Thymus (tissue), 11 donors: ENCODE data around the gene KPNA1. TPM values are rescaled to one million over a fixed set of nuclear protein-coding genes. Genes with fewer than 3 reads are reported as not detected.
"Not testable (repeated sequence)": the region's sequence is repeated elsewhere in the genome, so short reads cannot be mapped to it uniquely, and the experiment has no call there.

Experiments used
- DNase-seq, 9 donors: peaks; one replicate each; pipeline ENCODE4 v3.0.0-alpha.2; 2013; ENCODE audit warnings: low spot score in 9 of 9, low read depth in 6 of 9, missing footprints in 1 of 9
- H3K27ac ChIP-seq, 2 donors: one replicate each; pipeline ENCODE4 v1.5.1; 2013; ENCODE audit warnings: control low read depth in 1 of 2, low read depth in 1 of 2, low read length in 1 of 2, mild to moderate bottlenecking in 1 of 2, moderate library complexity in 1 of 2
- H3K27me3 ChIP-seq, 2 donors: one replicate each; pipeline ENCODE4 v1.5.1; 2013; ENCODE audit warnings: low read length in 1 of 2; ENCODE audit not compliant: control insufficient read depth in 2 of 2, insufficient read depth in 1 of 2
- H3K36me3 ChIP-seq, 2 donors: one replicate each; pipeline ENCODE4 v1.5.1; 2013; ENCODE audit warnings: low read length in 1 of 2, mild to moderate bottlenecking in 1 of 2, moderate library complexity in 1 of 2; ENCODE audit not compliant: control insufficient read depth in 2 of 2, insufficient read depth in 2 of 2
- H3K4me1 ChIP-seq, 2 donors: one replicate each; pipeline ENCODE4 v1.5.1; 2013; ENCODE audit warnings: low read length in 2 of 2; ENCODE audit not compliant: control insufficient read depth in 2 of 2, insufficient read depth in 2 of 2
- H3K4me3 ChIP-seq, 2 donors: one replicate each; pipeline ENCODE4 v1.5.1; 2013; ENCODE audit warnings: low read length in 2 of 2, control low read depth in 1 of 2, mild to moderate bottlenecking in 1 of 2
- H3K9me3 ChIP-seq, 2 donors: one replicate each; pipeline ENCODE4 v1.5.1; 2013; ENCODE audit warnings: low read length in 1 of 2, mild to moderate bottlenecking in 1 of 2; ENCODE audit not compliant: control insufficient read depth in 2 of 2, insufficient read depth in 1 of 2
- WGBS: extraction: QIAGEN DNeasy Blood & Tissue Kit; methylation state at CpG from one replicate; pipeline ENCODE4 v1.1.7; 2013; 5-methylcytosine and 5-hydroxymethylcytosine counted together
- polyA plus RNA-seq: library from polyadenylated mRNA; stranded (reverse); fragments of 200-250 nt; gene quantifications from one replicate; pipeline ENCODE4 v1.2.3, GENCODE V29; 2013
- total RNA-seq: library from RNA; stranded (reverse); fragments of 120-200 nt; gene quantifications from one replicate; pipeline ENCODE4 v1.2.4, GENCODE V29; 2013
- donor health status: healthy.

Gene KPNA1
- total and polyA plus RNA-seq, 2 donors, result 14.2 to 19.8 TPM

DNA sequence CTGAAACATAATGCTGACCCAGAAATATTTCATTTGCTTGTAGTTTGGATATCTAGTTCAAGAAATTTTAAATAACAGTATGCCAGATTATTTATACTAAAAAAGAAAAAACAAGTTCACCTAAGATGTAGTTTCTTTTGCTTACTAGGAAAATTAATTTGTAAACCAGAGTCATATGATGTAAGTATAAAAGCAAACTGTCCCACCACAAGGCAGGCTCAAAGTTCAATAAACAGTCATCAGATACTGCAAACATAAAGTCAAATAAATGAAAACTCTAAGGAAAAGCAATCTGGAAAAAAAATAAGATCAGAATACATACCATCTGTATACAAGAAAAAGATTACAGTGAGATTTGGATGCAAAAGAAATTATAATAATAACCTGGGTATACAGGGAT is 58.7 kb downstream of the KPNA1 start:
- no peak overlapping the region for H3K27ac ChIP-seq
- no peaks in the 10 kb centered on the region for H3K9me3 ChIP-seq
- H3K4me3 ChIP-seq, result no peak overlapping the region
- no peaks in the 10 kb centered on the region for H3K4me1 ChIP-seq
- no peak for DNase-seq
- H3K27me3 ChIP-seq, result no peaks in the 10 kb centered on the region
- peaks cover 12 to 55% of the 10 kb centered on the region in 2 donors for H3K36me3 ChIP-seq

DNA sequence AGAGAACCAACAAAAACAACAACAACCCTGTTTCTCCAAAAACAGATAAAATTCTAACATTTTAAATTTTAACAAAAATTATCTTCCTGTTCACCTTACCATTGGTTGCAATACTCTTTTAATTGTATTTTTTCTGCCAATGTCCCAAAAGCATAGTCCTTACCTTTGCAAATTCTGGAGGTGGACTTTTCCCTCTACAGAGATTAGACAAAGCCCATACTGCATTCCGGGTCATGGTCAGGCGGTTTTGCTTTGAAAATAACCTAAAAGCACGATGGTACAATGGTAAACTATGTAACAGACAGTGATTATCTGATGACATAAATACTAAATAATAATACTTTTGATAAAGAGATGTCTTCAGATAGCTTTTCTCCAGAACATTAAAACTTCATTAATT is 63.4 kb downstream of the KPNA1 start:
- H3K36me3 ChIP-seq, result peaks cover 9 to 36% of the 10 kb centered on the region in 2 donors
- H3K27me3 ChIP-seq, result no peaks in the 10 kb centered on the region
- DNase-seq, result no peak
- WGBS, result 96% methylated on average over 3 of the region's 3 CpGs
- no peaks in the 10 kb centered on the region for H3K9me3 ChIP-seq
- no peak overlapping the region for H3K4me3 ChIP-seq
- H3K4me1 ChIP-seq, result no peaks in the 10 kb centered on the region
- H3K27ac ChIP-seq, result no peak overlapping the region

- DNase-seq, H3K27me3 ChIP-seq, H3K4me1 ChIP-seq, H3K27ac ChIP-seq, H3K4me3 ChIP-seq, H3K9me3 ChIP-seq: not testable (repeated sequence)
- WGBS, result 99% methylated on average over 6 of the region's 6 CpGs
- peaks cover 26 to 46% of the 10 kb centered on the region in 2 donors for H3K36me3 ChIP-seq
These were observed 66.5 kb downstream of the KPNA1 start for GRCh38 chr3:122448218-122448617.

DNA sequence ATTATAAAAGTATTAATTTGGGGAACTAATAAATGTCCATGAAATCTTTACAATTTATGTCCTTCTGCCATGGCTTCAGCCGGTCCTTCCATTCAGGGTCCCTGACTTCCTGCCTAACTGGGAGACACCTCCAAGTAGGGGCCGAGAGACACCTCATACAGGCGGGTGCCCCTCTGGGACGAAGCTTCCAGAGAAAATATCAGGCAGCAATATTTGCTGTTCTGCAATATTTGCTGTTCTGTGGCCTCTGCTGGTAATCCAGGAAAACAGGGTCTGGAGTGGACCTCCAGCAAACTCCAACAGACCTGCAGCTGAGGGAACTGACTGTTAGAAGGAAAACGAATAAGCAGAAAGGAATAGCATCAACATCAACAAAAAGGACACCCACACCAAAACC is 70.2 kb downstream of the KPNA1 start:
- not testable (repeated sequence) for H3K9me3 ChIP-seq, H3K27ac ChIP-seq, H3K4me1 ChIP-seq, DNase-seq, H3K4me3 ChIP-seq, H3K27me3 ChIP-seq
- H3K36me3 ChIP-seq, result peaks cover 25 to 49% of the 10 kb centered on the region in 2 donors
- WGBS, result 99% methylated on average over 5 of the region's 5 CpGs

GRCh38 chr3:122443762-122444490 is 70.8 kb downstream of the KPNA1 start:
- not testable (repeated sequence) for H3K9me3 ChIP-seq, DNase-seq, H3K27ac ChIP-seq, H3K4me3 ChIP-seq, H3K27me3 ChIP-seq, H3K4me1 ChIP-seq
- 97% methylated on average over 11 of the region's 11 CpGs for WGBS
- peaks cover 28 to 49% of the 10 kb centered on the region in 2 donors for H3K36me3 ChIP-seq

DNA sequence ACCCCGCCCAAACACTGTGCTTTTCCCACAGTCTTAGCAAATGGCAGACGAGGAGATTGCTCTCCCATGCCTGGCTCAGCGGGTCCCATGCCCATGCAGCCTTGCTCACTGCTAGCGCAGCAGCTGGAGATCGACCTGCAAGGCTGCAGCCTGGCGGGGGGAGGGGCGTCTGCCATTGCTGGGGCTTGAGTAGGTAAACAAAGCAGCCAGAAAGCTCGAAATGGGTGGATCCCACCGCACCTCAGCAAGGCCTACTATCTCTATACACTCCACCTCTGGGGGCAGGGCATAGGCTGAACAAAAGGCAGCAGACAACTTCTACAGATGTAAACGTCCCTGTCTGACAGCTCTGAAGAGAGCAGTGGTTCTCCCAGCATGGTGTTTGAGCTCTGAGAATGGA is 71.6 kb downstream of the KPNA1 start:
- no peaks in the 10 kb centered on the region for H3K4me1 ChIP-seq
- peaks cover 0 to 8% of the 10 kb centered on the region in 2 donors for H3K9me3 ChIP-seq
- no peaks in the 10 kb centered on the region for H3K27me3 ChIP-seq
- 98% methylated on average over 10 of the region's 10 CpGs for WGBS
- peaks cover 28 to 45% of the 10 kb centered on the region in 2 donors for H3K36me3 ChIP-seq
- no peak for DNase-seq
- no peak overlapping the region for H3K4me3 ChIP-seq
- H3K27ac ChIP-seq, result no peak overlapping the region

GRCh38 chr3:122435950-122436349 is 78.8 kb downstream of the KPNA1 start:
- WGBS, result 93% methylated on average over 9 of the region's 9 CpGs
- no peak overlapping the region for H3K27ac ChIP-seq
- peaks cover 3 to 9% of the 10 kb centered on the region in 2 donors for H3K9me3 ChIP-seq
- H3K4me3 ChIP-seq, result no peak overlapping the region
- no peak for DNase-seq
- H3K36me3 ChIP-seq, result peaks cover 28 to 57% of the 10 kb centered on the region in 2 donors
- no peaks in the 10 kb centered on the region for H3K27me3 ChIP-seq
- H3K4me1 ChIP-seq, result no peaks in the 10 kb centered on the region

- no peak for DNase-seq
- no peaks in the 10 kb centered on the region for H3K9me3 ChIP-seq
- H3K4me1 ChIP-seq, result no peaks in the 10 kb centered on the region
- no peak overlapping the region for H3K4me3 ChIP-seq
- peaks cover 14 to 50% of the 10 kb centered on the region in 2 donors for H3K36me3 ChIP-seq
- H3K27me3 ChIP-seq, result no peaks in the 10 kb centered on the region
- 98% methylated on average over 2 of the region's 2 CpGs for WGBS
- H3K27ac ChIP-seq, result no peak overlapping the region
These were observed 84.4 kb downstream of the KPNA1 start for GRCh38 chr3:122430371-122430770.

DNA sequence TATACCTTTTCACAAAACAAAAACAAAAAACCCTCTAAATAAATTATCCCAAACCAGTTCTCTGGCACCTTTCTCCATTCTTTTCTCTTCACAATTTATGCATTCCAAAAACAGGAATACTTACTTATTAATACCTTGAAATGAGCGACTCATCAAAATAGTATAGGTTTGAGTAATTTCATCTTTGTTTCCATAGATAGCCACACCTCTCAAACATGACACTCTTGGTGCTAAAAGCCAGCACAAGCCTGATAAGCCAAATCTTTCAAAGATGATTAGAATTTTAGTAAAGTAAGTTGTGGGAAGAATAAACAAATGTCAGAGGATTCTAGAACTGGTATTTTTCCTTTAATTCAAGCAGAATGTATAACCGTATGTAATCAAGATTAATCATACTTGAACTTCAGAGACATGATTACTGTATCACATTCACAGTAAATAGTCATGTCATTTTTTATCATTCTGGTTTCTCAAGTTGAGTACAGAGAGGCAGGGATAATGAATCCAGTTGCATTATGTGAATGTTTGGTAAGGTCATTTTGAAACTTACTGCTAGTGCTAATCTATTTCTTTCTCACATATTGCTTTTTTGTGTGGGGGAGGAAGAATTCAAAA is 86.8 kb downstream of the KPNA1 start:
- DNase-seq, result no peak
- Histone ChIP-seq H3K4me3 (no peak overlapping the region), H3K9me3 (no peaks in the 10 kb centered on the region), H3K27ac (no peak overlapping the region), H3K27me3 (no peaks in the 10 kb centered on the region), H3K4me1 (no peaks in the 10 kb centered on the region), H3K36me3 (peaks cover 12 to 46% of the 10 kb centered on the region in 2 donors)
- 96% methylated on average over 2 of the region's 2 CpGs for WGBS
